Activated CD4-positive, alpha-beta T cell treated with anti-CD3 and anti-CD28 coated beads for 48 hours (primary cell): ENCODE data around the gene TAMALIN.

Experiments
- DNase-seq: peaks from one replicate; pipeline ENCODE4 v3.0.0-alpha.2; 2020

Gene TAMALIN

GRCh38 chr12:51985154-51985835 is 21.5 kb upstream of the TAMALIN start:
- no peak for DNase-seq

- no peak for DNase-seq
Observed at GRCh38 chr12:51986834-51987233, 19.9 kb upstream of the TAMALIN start.

- DNase-seq, result no peak
Observed at GRCh38 chr12:51992246-51992645, 14.5 kb upstream of the TAMALIN start.

- DNase-seq, result no peak
Observed at GRCh38 chr12:51994539-51994820, 12.3 kb upstream of the TAMALIN start.

- DNase-seq, result no peak
Observed at GRCh38 chr12:51994959-51995358, 11.8 kb upstream of the TAMALIN start.

GRCh38 chr12:51997136-51997535 is 9.6 kb upstream of the TAMALIN start:
- no peak for DNase-seq

GRCh38 chr12:52003016-52003550 is 3.7 kb upstream of the TAMALIN start:
- DNase-seq, result no peak

- no peak for DNase-seq
Observed at GRCh38 chr12:52003591-52003990, 3.2 kb upstream of the TAMALIN start.

GRCh38 chr12:52004042-52004648 is 2.6 kb upstream of the TAMALIN start:
- DNase-seq, result no peak

GRCh38 chr12:52005218-52005902 is 1.4 kb upstream of the TAMALIN start:
- no peak for DNase-seq

- no peak for DNase-seq
Observed at GRCh38 chr12:52005903-52006703, 643 bp upstream of the TAMALIN start.

- DNase-seq, result peak; percentile 55
Observed at GRCh38 chr12:52007158-52007921, 594 bp downstream of the TAMALIN start.

GRCh38 chr12:52007982-52008510 is 1.3 kb downstream of the TAMALIN start:
- no peak for DNase-seq

- DNase-seq, result no peak
Observed at GRCh38 chr12:52009081-52009751, 2.5 kb downstream of the TAMALIN start.

- no peak for DNase-seq
Observed at GRCh38 chr12:52010152-52010622, 3.4 kb downstream of the TAMALIN start.

- no peak for DNase-seq
Observed at GRCh38 chr12:52010692-52011601, 4.2 kb downstream of the TAMALIN start.

- no peak for DNase-seq
Observed at GRCh38 chr12:52011602-52012214, 5.0 kb downstream of the TAMALIN start.

GRCh38 chr12:52013626-52014310 is 7.0 kb downstream of the TAMALIN start:
- no peak for DNase-seq
